ENCODE results near the gene IL17B. TPM values are rescaled to one million over a fixed set of nuclear protein-coding genes. Genes with fewer than 3 reads are reported as not detected.

IL17B gene
- total and polyA plus RNA-seq, 2 of the 8 experiments (the other 6 are each of a cell fraction or from before 2014, with no cell fraction given), result 0.18 TPM; not detected in 1

GRCh38 chr5:149381261-149381985 is 2.3 kb upstream of the IL17B start:
- H3K56ac ChIP-seq (replicated peaks; ENCODE audit: insufficient read length, low read depth, low read length), result no peak overlapping the region
- no peak overlapping the region for H2AK5ac ChIP-seq (ENCODE audit: low read depth, low read length)

More at GRCh38 chr5:149381261-149381985, 2.3 kb upstream of the IL17B start:
- FAIRE-seq, result no peak
- Histone ChIP-seq H3K14ac (ENCODE audit: insufficient read length) (no peak overlapping the region), H2BK20ac (ENCODE audit: low read length) (no peak overlapping the region), H3K4me2 (ENCODE audit: insufficient read depth in 1 of 2, low read depth in 2 of 2, low read length in 2 of 2) (no peak overlapping the region), H3K23ac (ENCODE audit: insufficient read length) (no peak overlapping the region), H3K79me1 (ENCODE audit: low read depth, low read length) (no peaks in the 10 kb centered on the region), H4K20me1 (replicated peaks in 1 of 2; ENCODE audit: control insufficient read depth in 1 of 2, insufficient read depth in 2 of 2, low read length in 2 of 2) (no peaks in the 10 kb centered on the region), H3K4ac (replicated peaks; ENCODE audit: insufficient read length, low read depth, low read length) (no peak overlapping the region), H4K91ac (replicated peaks; ENCODE audit: insufficient read length, low read length) (no peak overlapping the region), H2BK12ac (ENCODE audit: low read depth, low read length) (no peak overlapping the region), H3K18ac (ENCODE audit: extremely low read depth, low read length) (peak overlapping the region; percentile 81; the same call in 1 of the 2 replicates), H3K27ac (ENCODE audit: low read depth, low read length) (no peak overlapping the region), H2AFZ (ENCODE audit: low read length) (peak overlapping the region; percentile 81; the same call in 1 of the 2 replicates), H3K4me1 (replicated peaks in 1 of 4; ENCODE audit: control insufficient read depth in 3 of 4, insufficient read depth in 4 of 4, low read length in 3 of 4) (no peaks in the 10 kb centered on the region; a peak in 3 of 7 replicates), H3K27me3 (replicated peaks in 1 of 4; ENCODE audit: control insufficient read depth in 3 of 4, extremely low read depth in 1 of 4, insufficient read depth in 3 of 4, low read length in 3 of 4) (no peaks in the 10 kb centered on the region), H3K79me2 (ENCODE audit: control insufficient read depth in 1 of 2, insufficient read depth in 2 of 2, low read length in 2 of 2) (no peaks in the 10 kb centered on the region), H3K9me3 (ENCODE audit: insufficient read depth in 2 of 2, low read depth in 1 of 2, low read length in 1 of 2) (no peaks in the 10 kb centered on the region), H3K4me3 (ENCODE audit: extremely low read depth in 1 of 4, insufficient read depth in 2 of 4, low read depth in 3 of 4, low read length in 4 of 4) (no peak overlapping the region), H3K9ac (replicated peaks in 1 of 4; ENCODE audit: extremely low read depth in 1 of 4, low read depth in 3 of 4, low read length in 3 of 4) (no peak overlapping the region), H3K23me2 (ENCODE audit: low read depth, low read length) (no peaks in the 10 kb centered on the region), H4K8ac (ENCODE audit: extremely low read depth, insufficient read depth, low read length) (peak overlapping the region; percentile 90; the same call in 1 of the 2 replicates), H2BK15ac (ENCODE audit: low read length) (no peak overlapping the region), H4K5ac (ENCODE audit: insufficient read length, low read depth, low read length) (no peak overlapping the region), H2BK5ac (ENCODE audit: low read depth, low read length) (no peak overlapping the region; the same call in 1 of the 2 replicates), H2BK120ac (replicated peaks; ENCODE audit: low read depth, low read length) (no peak overlapping the region), H3K36me3 (ENCODE audit: control insufficient read depth in 2 of 4, insufficient read depth in 4 of 4, low read length in 3 of 4) (no peaks in the 10 kb centered on the region)
- WGBS, 2 experiments (ENCODE audit: extremely low coverage in 1 of 2, insufficient coverage in 1 of 2, insufficient read length in 1 of 2, insufficient replicate concordance in 2 of 2, low coverage in 1 of 2, low lambda C conversion rate in 2 of 2, missing lambda C conversion rate in 1 of 2), result 61% methylated on average over 8 of the region's 8 CpGs; no CpG with 5 or more reads in 1 of the 2 experiments
- DNase-seq (ENCODE audit: low read depth in 1 of 2, low spot score in 2 of 2), result no peak
- POLR2A ChIA-PET (ENCODE audit: partially characterized antibody), result interaction anchor here (0.5 to 1.6 kb wide), 7 partner anchors 10 to 54 kb away, joined by 3 to 5 read pairs (median 3); no protein-coding TSS in a partner anchor
- no peak for TF ChIP-seq CREB1 (IDR thresholded peaks at IDR 0.05)
- no peak for TF ChIP-seq RFX5 (IDR thresholded peaks at IDR 0.05; ENCODE audit: borderline replicate concordance, low read depth, low read length)
- TF ChIP-seq BCL11A (IDR thresholded peaks at IDR 0.05; ENCODE audit: low read depth in 2 of 2, low read length in 2 of 2), result no peak
- TF ChIP-seq CHD2 (IDR thresholded peaks at IDR 0.05; ENCODE audit: low read length), result no peak
- no peak for TF ChIP-seq NRF1 (IDR thresholded peaks at IDR 0.05; ENCODE audit: low read depth, low read length)
- TF ChIP-seq ZNF274 (IDR thresholded peaks at IDR 0.05; ENCODE audit: borderline replicate concordance, extremely low read depth, low read length), result no peak
- no peak for TF ChIP-seq NANOG (IDR thresholded peaks at IDR 0.05; ENCODE audit: insufficient read depth, low read depth, low read length, poor library complexity, severe bottlenecking)
- no peak for TF ChIP-seq TAF1 (IDR thresholded peaks at IDR 0.05; ENCODE audit: low read depth, low read length)
- no peak for TF ChIP-seq POLR2AphosphoS5 (IDR thresholded peaks at IDR 0.05; ENCODE audit: low read depth, low read length)
- TF ChIP-seq SP4 (IDR thresholded peaks at IDR 0.05; ENCODE audit: low read length), result no peak
- TF ChIP-seq, protein P1, sequence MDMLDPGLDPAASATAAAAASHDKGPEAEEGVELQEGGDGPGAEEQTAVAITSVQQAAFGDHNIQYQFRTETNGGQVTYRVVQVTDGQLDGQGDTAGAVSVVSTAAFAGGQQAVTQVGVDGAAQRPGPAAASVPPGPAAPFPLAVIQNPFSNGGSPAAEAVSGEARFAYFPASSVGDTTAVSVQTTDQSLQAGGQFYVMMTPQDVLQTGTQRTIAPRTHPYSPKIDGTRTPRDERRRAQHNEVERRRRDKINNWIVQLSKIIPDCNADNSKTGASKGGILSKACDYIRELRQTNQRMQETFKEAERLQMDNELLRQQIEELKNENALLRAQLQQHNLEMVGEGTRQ (IDR thresholded peaks at IDR 0.05; ENCODE audit: low read length), result no peak
- CTCF ChIA-PET (ENCODE audit: partially characterized antibody), result interaction anchor here (0.5 to 46.1 kb wide), 40 partner anchors 8 to 1299 kb away, joined by 3 to 1310 read pairs (median 4); partner anchors contain the start of genes GRPEL2 and PCYOX1L

All from H1 (cell line).